Stimulated activated CD4-positive, alpha-beta T cell treated with anti-CD3 and anti-CD28 coated beads, TNF-alpha, amount 100 ng/mL, for 48 hours (primary cell): ENCODE data around the gene POC1B.

ENCODE experiments used
- DNase-seq, 3 donors: peaks; one replicate each; pipeline ENCODE4 v3.0.0-alpha.2; 2020; ENCODE audit warnings: low read depth in 3 of 3

POC1B gene

DNA sequence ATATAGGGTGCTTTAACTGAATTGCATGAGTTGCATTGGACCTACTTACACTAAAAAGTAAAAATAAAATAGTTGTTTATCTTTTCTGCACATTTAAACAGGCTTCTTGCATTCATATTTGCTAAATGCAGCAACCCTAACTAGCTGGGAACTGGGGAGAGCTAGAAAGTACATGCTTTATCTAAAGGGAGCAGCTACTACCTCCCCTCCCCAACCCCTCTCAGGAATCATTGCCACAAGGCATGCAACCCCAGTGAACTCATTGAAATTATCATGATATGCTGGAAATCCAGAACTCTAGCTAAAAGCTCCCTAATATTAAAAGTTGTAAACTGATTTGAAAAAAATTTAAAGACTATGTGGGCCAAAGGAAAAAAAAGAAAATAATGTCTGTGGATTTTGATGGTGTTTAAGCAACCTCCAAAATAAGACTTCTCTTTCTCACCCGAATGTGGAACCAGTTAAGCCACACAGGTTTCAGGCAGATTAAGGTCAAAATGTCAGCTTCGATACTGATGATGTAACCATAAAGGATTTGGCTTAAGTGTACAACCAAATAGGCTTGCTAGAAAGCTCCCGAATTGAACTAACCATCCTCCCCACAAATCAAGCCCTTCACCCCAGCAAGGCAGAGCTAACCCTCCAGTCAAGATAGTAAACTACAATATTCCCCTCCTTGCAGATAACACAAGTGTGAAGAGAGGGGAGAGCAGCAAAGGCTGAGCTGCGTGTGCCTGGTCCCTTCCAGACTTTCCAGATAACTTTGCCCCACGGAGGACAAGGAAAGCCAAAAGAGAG, 13.8 kb upstream of the POC1B start:
- DNase-seq = no peak

DNA sequence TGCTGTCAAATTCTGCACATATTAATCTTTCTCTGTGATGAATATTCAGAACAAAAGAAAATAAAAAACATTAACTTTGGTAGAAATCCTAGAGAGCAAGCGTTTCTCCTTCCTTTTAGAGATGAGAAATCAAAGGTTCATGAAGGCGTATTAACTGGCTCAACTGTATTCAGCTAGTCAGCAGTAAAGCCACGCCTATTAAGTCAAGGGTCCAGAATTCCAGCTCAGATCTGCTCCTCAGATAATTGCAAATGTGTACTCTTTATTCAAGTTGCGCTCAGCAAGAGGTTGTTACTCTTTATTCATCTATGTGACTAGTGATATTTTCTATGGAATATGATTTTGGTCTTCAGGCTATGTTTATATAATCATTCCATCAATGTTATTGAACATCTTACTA, 13.1 kb upstream of the POC1B start:
- no peak for DNase-seq

DNA sequence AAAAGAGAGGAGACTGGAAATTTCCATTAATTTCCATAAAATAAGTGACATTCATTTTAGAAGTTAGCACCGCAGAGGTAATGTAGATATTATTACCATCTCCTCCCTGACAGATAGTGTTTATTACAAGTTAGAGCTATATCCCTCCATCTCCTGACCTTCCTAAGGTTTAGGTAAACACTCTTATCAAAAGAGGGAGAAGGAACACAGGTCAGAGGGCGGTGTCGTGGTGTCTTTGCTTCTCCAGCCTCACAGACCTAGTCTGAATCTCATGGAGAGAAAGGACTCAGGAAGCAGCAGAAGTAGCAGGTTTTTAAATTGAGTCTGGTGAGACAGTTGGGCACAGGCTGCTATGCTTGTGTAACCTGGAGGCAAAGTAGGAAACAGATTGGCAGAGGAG, 11.5 kb upstream of the POC1B start:
- no peak for DNase-seq

DNA sequence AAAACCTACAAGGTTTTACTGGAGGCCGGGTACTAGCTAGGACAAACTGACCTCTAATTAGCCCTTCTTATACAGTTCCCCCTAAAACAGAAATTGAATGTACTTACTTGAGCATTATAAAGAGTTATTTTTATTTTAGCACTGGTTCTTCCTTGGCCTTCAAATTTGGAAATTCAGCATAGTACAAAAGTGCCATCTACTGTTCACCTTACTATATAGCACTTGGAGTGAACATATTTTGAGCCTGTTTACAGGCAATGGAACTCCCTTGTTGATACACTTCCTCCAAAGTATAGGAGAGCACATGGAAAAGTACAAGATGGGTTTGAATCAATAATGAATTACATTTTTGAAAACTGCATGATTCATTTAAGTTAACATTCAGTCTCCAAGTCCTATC, 3.9 kb upstream of the POC1B start:
- DNase-seq = no peak

DNA sequence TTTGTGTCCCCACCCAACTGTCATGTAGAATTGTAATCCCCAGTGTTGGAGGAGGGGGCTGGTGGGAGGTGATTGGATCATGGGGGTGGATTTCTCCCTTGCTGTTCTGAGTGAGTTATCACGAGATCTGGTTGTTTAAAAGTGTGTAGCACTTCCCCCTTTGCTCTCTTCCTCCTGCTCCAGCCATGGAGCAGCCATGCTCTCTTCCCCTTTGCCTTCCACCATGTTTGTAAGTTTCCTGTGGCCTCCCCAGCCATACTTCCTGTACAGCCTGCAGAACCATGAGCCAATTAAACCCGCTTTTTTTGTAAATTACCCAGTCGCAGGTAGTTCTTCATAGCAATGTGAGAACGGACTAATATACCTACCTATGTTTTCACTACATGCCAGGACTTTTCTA, 2.6 kb upstream of the POC1B start:
- no peak for DNase-seq

DNA sequence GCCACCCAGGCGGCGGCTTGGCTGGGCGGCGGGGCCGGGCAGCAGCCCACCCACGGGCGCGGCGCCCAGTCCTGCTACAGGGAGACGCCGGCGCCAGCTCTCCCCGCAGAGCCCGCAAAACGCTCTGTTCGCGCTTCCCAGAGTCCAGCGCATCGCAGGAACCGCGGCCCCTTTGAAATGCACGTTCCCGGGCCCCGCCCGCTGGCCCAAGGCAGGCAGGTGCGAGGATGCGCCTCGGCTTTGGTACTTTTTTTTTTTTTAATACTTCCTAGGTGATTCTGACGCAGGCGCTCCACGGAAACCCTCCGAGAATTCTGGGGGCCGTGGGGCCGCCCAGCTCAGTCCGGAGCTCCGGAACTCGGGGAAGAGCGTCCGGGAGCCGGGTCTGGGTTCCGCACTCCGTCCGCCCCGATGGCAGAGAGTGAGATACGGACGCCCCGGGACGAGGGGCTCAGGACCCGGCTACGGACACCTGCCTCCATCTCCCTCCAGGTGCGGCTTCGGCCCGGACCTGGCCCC, 483 bp downstream of the POC1B start:
- DNase-seq = peak in 2 of 3 donors; percentile 19 to 33

DNA sequence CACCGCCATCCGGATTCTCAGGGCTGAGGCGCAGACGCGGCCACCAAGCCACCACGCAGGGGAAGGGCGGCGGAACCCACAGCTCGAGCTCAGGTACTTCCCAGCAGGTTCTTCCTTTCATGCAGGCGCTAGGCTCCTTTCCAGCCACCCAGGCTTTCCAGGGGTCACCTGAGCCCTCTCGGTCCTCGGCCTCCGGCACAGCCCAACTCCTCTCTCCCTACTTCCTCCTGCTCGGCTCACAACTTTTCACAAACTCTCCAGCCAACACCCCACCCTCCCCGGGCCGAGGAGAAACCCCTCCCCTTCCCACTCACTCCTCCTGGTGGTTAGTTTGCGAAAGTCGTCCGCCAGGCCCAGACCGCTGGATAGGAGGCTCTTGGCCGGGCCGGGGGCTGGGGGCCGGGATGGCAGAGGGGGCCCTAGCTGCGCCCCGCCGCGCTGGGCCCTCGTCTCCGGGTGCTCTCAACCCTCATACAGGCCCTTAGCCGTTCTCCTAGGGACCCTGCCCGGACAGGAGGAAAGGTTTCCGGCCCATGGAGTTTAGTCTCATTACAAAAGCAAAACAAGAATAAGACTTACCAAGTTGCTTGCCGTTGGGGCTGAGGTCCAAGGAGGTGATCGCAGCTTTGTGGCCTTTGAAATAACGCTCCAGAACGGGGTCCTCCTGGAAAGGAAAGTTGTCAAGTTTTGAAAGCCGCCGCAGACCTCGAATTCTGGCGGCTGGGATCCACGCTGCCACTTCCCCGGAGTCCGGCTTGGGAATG, 1.1 kb downstream of the POC1B start, which contains the start of gene GALNT4:
Gene GALNT4, minus strand, starts transcription at position 256 of the 764 bp plus-strand sequence. Its CDS starts 247 bp downstream, at position 9.
- DNase-seq = peak; percentile 36 to 63 (median 53)

DNA sequence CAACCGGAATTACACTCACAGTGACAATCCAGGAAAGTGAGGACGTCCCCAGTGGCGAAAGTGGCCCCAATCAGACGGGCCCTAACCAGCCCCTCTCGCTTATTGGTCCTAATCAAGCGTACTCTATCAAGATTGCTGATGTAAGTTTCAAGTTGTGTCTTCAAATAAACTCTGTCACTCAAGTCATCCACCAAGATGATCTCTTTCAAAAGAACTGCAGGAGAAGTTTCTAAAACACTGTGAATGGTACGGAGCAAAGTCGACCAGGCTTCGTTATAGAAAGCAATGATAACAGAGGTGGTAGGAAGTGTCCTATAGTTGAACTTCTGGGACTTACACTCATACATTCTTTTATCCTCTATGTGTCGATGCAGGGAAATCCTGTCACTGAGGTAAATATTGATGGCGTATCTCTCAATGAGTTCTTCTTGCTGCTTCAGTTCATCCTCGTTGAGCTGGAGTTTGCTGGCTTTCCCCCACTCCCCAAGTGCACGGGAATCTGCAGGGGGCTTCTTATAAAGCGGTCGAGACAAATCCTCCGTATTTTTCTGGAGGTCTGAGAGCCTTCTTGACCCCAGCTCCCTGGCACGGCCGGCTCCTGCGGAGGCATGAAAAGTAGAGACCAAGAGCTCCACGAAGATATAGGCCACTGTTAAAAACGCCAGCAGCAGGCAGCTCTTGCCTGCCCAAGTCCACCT, 1.9 kb downstream of the POC1B start:
- DNase-seq = no peak

DNA sequence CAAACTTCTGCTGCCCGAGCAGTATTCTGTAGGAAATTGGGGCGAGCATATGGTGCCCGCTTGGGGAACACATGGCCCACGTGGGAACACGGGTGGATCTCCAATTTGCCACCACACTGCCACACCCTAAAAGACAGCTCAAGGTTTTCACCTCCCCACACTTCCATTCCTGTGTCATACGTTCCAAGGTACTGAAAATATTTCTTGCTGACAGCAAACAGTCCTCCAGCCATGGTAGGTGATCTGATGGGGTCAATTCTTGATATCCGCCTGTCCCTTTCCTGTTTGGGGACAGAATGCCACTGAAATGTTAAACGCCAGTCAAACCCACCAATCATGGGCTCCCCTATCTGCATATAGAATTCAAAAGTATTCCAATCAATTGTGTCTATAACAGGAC, 2.5 kb downstream of the POC1B start:
- DNase-seq = no peak

DNA sequence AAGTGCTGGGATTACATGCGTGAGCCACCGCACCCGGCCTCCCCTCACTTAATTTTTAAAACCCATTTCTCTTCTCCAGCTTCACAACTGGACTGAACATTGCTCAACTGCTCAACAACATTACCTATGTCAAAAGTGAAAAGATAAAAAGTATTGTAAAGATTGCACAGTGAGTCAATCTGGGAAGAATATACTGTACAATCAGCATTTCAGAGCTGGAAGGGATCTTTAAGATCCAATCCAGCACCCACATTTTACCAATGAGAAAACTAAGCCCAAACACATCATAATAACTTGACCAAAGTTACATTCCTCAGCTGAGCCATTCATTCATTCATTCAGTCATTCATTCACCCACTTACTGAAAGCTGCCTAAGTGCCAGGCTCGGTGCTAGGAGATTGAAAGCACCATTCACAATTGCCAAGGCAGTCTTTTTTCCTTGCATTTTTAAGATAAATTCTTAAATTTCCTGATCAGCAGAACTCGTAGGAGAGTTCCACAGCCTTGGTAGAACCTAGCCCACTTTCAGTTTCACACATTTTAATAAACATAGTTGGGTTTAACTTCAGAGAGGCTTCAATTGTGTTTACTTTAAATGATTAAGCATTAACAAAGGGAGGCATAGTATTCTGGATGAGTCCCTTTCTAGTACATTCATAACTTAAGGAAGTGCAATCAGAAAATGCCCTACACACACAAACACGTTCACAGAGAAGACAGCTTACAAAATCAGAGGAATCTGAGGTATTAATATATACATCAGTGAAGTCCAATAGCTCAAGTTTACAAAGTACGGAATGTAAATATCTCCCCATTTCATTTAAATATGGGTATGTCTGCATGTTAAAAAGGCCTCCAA, 4.3 kb downstream of the POC1B start:
- no peak for DNase-seq

DNA sequence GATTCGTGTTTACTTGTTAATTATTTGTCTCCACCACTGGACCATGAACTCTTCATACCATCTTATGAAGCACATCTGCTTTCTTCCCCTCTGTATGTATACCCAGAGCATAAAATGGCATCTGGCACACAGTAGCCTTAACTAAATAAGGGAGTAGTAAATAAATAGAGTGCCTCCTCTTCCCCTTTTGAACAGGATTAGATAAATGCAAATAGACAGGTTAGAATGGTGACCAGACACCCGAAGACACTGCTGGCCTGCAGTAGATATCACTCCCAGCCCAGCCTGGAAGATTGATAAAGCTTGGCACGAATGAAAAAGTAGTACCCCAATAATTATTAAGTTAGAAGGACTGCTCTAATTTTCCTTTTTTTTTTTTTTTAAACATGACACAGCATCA, 8.1 kb downstream of the POC1B start:
- no peak for DNase-seq

DNA sequence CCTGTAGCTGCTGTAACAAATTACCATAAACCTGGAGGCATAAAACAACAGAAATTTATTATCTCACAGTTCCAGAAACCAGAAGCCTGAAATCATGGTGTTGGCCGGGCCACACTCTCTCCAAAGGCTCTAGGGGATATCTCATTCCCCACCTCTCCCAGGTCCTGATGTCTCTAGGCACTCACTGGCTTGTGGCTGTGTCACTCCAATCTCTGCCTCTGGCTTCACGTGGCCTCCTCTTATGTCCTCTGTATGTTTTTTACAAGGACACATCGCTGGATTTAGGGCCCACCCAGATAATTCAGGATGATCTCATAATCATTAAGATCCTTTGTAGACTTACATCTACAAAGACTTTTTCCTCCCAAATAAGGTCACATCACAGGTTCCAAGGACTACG, 9.2 kb downstream of the POC1B start:
- no peak for DNase-seq

DNA sequence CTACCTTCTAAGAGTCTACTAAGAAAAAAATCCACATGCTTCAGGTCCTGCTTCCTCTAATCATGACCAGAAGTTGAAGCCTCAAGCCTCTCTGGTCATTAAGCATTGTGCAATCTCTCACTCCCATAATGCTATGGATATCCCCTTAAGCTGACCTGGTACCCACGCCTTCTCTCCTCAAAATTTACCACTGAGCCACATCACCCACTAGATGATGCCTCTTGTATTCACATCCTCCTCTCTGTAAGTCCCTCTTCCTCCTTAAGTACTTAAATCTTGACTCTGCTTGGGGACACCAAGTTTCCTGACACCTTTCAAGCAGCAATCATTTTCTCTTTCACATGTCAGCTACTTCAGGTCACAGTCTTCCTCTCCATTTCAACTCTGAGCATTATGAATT, 11.1 kb downstream of the POC1B start:
- DNase-seq = no peak

DNA sequence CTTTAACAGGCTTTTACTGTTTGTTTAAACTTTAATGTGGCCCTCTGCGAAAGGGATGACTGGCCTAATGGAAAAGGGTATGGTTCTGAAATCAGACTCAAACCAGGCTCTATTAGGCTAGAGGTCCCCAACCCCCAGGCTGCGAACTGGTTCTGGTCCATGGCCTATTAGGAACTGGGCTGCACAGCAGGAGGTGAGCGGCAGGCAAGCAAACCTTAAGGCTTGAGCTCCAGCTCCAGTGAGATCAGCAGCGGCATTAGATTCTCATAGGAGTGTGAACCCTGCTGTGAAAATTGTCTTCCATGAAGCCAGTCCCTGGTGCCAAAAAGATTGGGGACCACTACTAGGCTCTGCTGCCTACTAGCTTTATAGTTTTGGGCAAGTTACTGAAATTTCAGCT, 12.3 kb downstream of the POC1B start:
- DNase-seq = no peak

DNA sequence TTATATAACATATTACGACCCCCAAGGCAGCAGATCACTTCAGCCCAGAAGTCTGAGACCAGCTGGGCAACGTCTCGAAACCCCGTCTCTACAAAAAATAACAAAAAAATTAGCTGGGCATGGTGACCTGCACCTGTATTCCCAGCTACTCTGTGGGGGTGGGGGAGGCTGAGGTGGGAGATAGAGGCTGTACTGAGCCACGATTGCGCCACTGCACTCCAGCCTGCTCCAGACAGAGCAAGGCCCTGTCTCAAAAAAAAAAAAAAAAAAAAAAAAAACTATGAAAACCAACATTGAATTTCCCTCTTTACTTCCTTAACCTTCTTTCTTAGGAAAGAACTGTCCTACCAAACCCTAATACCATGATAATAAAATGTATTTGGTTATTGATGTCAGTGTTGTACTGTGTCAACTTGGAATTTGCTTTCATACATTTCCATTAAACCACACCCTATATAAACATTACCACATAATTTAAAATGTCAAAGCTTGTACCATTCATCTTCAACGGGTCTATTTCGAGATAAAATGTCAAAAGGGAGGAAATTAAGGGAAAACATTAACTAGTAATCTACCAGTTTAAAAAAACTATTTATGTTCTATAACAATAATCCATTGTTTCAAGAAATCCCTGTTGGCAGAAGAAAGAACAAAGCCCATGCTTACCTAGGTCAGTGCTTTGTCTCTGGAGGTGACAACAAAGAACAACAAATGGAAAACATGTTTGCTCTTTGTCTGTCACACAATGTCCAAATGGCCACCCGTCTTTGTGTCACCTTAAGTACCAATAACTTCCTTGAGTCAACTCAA, 18.6 kb downstream of the POC1B start:
- no peak for DNase-seq

DNA sequence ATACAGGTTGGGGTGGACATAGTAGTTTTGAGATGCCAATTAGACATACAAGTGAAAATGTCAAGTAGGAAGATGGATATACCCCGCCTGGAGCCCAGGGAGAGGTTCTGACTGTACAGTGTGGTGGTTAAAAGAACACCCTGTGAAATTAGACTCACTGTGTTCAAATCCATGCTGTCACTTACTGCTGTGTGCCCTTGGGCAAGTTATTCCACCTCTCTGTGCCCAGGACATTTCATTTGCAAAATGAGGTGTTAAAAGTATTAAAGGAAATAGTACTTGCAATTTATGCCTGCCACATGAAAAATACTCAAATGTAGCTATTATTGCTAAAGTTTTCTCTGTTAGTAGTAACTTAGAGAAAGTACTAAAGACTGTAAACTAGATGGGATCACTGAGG, 19.8 kb downstream of the POC1B start:
- no peak for DNase-seq

DNA sequence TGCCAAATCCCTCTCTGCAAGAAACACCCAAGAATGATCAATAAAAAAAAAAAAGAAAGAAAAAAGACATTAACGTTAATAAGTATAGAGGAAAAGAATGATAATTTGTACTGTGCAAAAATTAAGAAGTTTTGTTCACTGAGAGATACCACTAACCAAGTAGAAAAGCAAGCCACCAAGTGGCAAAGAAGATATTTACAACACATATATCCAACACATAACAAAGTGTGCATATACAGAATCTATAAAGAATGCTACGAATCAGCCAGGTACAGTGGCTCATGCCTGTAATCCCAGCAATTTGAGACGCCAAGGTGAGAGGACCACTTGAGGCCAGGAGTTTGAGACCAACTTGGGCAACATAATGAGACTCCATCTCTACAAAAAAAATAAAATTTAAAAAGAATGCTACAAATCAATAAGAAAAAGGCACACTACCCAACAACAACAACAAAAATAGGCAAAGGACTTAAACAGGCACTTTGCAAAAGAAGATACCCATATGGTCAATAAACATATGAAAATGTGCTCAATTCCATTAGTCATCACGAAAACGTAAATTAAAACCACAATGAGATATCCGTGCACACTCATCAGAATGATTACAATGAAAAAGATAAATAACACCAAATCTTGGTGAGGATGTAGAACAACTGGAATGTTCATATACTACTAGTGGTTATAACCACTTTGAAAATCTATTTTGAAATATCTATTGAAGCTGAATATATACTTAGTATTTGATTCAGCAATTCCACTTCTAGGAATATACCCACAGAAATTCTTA, 21.1 kb downstream of the POC1B start:
- DNase-seq = no peak

DNA sequence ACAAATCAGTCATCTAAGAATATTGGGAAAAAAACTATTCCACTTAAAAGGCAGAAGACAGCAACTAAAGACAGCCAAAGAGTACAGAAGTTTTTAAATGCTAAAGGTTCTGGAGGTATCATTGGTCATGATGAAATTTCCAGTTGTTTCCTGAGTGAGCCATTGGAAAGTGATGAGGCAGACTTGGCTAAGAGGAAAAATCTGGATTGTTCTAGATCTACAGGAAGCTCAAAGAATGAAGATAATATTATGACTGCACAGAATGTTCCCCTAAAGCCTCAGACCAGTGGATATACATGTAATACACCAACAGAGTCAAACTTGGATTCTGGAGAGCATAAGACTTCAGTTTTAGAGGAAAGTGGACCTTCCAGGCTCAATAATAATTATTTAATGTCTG, 24.1 kb downstream of the POC1B start:
- no peak for DNase-seq

DNA sequence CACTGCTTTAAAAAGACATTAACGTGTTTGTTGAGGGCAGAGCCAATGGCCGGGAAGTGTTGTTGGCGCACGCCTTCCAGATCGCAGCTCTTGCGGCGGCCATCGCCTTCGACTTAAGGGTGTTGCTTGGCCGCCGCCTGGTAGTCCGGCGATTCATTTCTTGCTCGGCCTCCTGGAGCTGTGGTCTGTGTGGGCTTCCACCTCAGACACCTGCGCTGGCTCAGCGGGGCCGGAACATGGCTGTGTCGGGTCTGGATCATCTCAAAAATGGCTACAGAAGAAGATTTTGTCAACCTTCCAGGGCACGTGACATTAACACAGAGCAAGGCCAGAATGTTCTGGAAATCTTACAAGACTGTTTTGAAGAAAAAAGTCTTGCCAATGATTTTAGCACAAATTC, 26.0 kb downstream of the POC1B start:
- no peak for DNase-seq

DNA sequence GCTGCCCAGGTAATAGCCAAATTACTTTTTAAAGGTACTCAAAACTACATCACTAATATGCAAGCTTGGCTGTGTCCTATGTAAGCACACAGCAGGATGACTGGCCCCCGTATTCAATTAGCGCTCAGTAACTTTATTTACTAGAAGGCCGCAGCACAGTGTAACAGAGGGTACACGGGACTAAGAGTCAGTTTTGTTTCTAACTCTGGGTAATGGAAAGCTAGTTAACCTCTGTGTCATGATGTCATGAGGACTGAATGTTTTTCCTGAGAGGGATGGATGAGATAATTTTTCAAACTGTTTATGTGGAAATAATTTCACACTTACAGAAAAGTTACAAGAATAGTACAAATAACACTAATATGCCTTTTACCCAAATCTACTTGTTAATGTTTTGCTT, 28.4 kb downstream of the POC1B start:
- no peak for DNase-seq
